HG02759 (cell line): ENCODE results near the gene CASK.

Experiments used
- ATAC-seq: cut with Tn5 transposase; IDR thresholded peaks from one replicate; pipeline ENCODE4 v1.9.1; 2021; ENCODE audit warnings: mild to moderate bottlenecking, moderate library complexity; ENCODE audit not compliant: unreplicated experiment

The CASK gene

GRCh38 chrX:41590641-41591040 lies 332.7 kb downstream of the CASK start:
- no peak for ATAC-seq

- no peak for ATAC-seq
These were observed 333.6 kb downstream of the CASK start for GRCh38 chrX:41589634-41590270.

GRCh38 chrX:41588271-41588670 lies 335.1 kb downstream of the CASK start:
- no peak for ATAC-seq

GRCh38 chrX:41580423-41581064 lies 342.8 kb downstream of the CASK start:
- ATAC-seq, result no peak

- ATAC-seq, result no peak
These were observed 359.5 kb downstream of the CASK start for GRCh38 chrX:41563876-41564275.

- peak; percentile 94 for ATAC-seq
These were observed 362.3 kb downstream of the CASK start for GRCh38 chrX:41561045-41561444.

GRCh38 chrX:41559235-41560052 lies 363.9 kb downstream of the CASK start:
- no peak for ATAC-seq

GRCh38 chrX:41558531-41558930 lies 364.8 kb downstream of the CASK start:
- no peak for ATAC-seq

GRCh38 chrX:41556958-41557357 lies 366.4 kb downstream of the CASK start:
- no peak for ATAC-seq

- ATAC-seq, result no peak
These were observed 369.7 kb downstream of the CASK start for GRCh38 chrX:41553688-41554087.

- no peak for ATAC-seq
These were observed 374.9 kb downstream of the CASK start for GRCh38 chrX:41548411-41548810.

- ATAC-seq, result no peak
These were observed 379.7 kb downstream of the CASK start for GRCh38 chrX:41543668-41544067.

- ATAC-seq, result no peak
These were observed 380.3 kb downstream of the CASK start for GRCh38 chrX:41543025-41543424.

- no peak for ATAC-seq
These were observed 380.8 kb downstream of the CASK start for GRCh38 chrX:41542536-41542935.

- no peak for ATAC-seq
These were observed 381.2 kb downstream of the CASK start for GRCh38 chrX:41542135-41542534.

GRCh38 chrX:41541386-41541785 lies 382.0 kb downstream of the CASK start:
- ATAC-seq, result no peak

- no peak for ATAC-seq
These were observed 384.6 kb downstream of the CASK start for GRCh38 chrX:41538707-41539106.

- ATAC-seq, result no peak
These were observed 393.3 kb downstream of the CASK start for GRCh38 chrX:41530085-41530484.

- no peak for ATAC-seq
These were observed 394.1 kb downstream of the CASK start for GRCh38 chrX:41529221-41529620.

GRCh38 chrX:41528784-41529183 lies 394.6 kb downstream of the CASK start:
- ATAC-seq, result no peak

GRCh38 chrX:41526925-41527324 lies 396.4 kb downstream of the CASK start:
- peak; percentile 71 for ATAC-seq

GRCh38 chrX:41526271-41526670 lies 397.1 kb downstream of the CASK start:
- ATAC-seq, result no peak
